GM12864 (cell line): ENCODE measurements around the gene DNASE2B.

Source experiments
- DNase-seq: peaks from one replicate; pipeline ENCODE4 v3.0.0-alpha.2; 2011; ENCODE audit warnings: low read depth
- H3K4me3 ChIP-seq: 2 replicates; pipeline ENCODE4 v1.5.1; 2011; ENCODE audit warnings: mild to moderate bottlenecking, low read depth, low read length, control low read depth
- CTCF ChIP-seq: IDR thresholded peaks from 2 replicates; pipeline ENCODE4 v1.5.1; 2011; ENCODE audit warnings: low read depth, mild to moderate bottlenecking, moderate library complexity, low read length, control low read depth, inconsistent platforms; ENCODE audit errors: missing control alignments

Gene DNASE2B

GRCh38 chr1:84402060-84402459 is 3.8 kb downstream of the DNASE2B start:
- no peak for DNase-seq
- no peak overlapping the region for H3K4me3 ChIP-seq
- TF ChIP-seq CTCF: no peak

GRCh38 chr1:84402501-84402900 is 4.2 kb downstream of the DNASE2B start:
- TF ChIP-seq CTCF: no peak
- no peak overlapping the region for H3K4me3 ChIP-seq
- no peak for DNase-seq

DNA sequence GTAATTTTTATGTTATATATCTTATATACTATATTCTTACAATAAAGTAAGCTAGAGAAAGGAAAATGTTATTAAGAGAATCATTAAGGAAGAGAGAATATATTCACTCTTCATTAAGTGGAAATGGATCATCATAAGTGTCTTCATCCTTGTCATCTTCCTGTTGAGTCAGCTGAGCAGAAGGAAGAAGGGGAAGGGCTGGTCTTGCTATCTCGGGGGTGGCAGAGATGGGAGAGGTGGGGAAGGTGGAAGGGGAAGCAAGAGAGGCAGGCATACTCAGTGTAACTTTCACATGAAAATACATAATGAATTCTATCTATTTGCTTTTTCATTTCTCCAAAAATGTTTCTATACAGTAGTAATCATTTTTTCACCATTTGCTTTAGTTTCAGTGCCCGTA is 5.1 kb downstream of the DNASE2B start:
- no peak for DNase-seq
- TF ChIP-seq CTCF: no peak
- H3K4me3 ChIP-seq: no peak overlapping the region

- H3K4me3 ChIP-seq: no peak overlapping the region
- TF ChIP-seq CTCF: no peak
- DNase-seq: no peak
Observed at GRCh38 chr1:84406346-84406861, 8.1 kb downstream of the DNASE2B start.

DNA sequence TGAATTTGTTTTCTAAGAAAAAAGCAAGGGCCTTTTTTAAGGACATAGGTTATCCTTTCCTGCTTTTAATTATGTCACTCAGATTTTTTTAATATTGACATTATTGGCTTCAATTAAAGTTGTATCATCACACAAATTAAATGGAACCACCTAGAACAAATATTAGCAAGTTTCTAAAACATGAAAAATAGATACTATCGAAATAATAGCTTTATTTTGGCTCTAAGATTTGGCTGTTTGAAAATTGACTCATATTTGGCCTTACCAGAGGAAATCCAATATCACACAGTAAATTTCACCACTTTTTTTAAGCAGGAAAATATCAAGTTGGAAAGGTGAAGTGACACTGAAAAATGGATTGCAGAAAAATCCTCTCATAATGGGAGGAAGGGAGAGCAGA is 9.2 kb downstream of the DNASE2B start:
- no peak for DNase-seq
- no peak for TF ChIP-seq CTCF
- no peak overlapping the region for H3K4me3 ChIP-seq

- TF ChIP-seq CTCF: no peak
Observed at GRCh38 chr1:84407958-84408422, 9.7 kb downstream of the DNASE2B start.

GRCh38 chr1:84409888-84410287 is 11.6 kb downstream of the DNASE2B start:
- no peak for DNase-seq
- TF ChIP-seq CTCF: no peak
- H3K4me3 ChIP-seq: no peak overlapping the region

More at GRCh38 chr1:84407958-84408422, 9.7 kb downstream of the DNASE2B start:
- no peak for DNase-seq
- H3K4me3 ChIP-seq: no peak overlapping the region
